HK-2 (cell line): ENCODE results near the gene FMO4.
"Not testable (repeated sequence)": the region's sequence is repeated elsewhere in the genome, so short reads cannot be mapped to it uniquely, and the experiment has no call there.

Source experiments
- DNase-seq: peaks from one replicate; pipeline ENCODE4 v3.0.0-alpha.2; 2018; ENCODE audit not compliant: unreplicated experiment

The FMO4 gene

DNA sequence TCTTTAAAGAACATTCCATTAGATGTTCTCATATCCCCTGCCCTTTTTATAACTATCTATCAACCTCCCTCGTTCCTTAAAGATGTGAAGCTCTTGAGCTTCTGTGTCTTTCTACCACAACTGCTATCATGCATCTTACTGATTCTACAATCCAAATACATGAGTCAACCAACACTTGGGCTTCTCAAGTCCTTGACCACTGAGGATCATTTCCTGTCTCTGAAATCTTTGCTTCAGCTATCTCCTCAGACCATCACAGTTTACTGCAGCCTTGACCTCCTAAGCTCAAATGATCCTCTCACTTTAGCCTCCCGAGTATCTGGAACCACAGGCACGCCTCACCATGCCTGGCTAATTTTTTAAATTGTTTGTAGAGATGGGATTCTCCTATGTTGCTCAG lies 75.2 kb downstream of the FMO4 start:
- no peak for DNase-seq

DNA sequence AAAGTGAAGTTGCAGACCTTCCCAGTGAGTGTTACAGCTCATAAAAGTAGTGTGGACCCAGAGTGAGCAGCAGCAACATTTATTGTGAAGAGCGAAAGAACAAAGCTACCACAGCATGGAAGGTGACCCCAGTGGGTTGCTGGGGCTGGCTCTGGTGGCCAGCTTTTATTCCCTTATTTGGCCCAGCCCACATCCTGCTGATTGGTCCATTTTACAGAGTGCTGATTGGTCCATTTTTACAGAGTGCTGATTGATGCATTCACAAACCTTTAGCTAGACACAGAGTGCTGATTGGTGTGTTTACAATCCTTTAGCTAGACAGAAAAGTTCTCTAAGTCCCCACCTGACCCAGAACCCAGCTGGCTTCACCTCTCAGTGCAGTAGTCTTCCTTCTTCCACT lies 76.8 kb downstream of the FMO4 start:
- DNase-seq = not testable (repeated sequence)
